PC-3 (cell line): ENCODE measurements around the gene RPS5.

Experiments used
- CTCF ChIP-seq: fragments of 300-600 bp; sonication (generic); conservative IDR thresholded peaks from 2 replicates; pipeline ENCODE4 v1.5.1; 2017; ENCODE audit warnings: antibody characterized with exemption, low read depth, mild to moderate bottlenecking, low read length
- EZH2 ChIP-seq: fragments of 300-600 bp; sonication (generic); IDR thresholded peaks from one replicate; pipeline ENCODE4 v1.6.1; 2017; ENCODE audit warnings: antibody characterized with exemption, mild to moderate bottlenecking, low read length; ENCODE audit not compliant: unreplicated experiment

- TF ChIP-seq CTCF (no peak), EZH2 (no peak)
Measured at GRCh38 chr19:58428617-58429016, 41.5 kb downstream of the RPS5 start.
